Measurements from ENCODE around the gene DST. TPM values are rescaled to one million over a fixed set of nuclear protein-coding genes. Genes with fewer than 3 reads are reported as not detected.

The DST gene
- total and polyA plus RNA-seq, 2 of the 4 experiments (the other 2 are of a cell fraction): 97.7 to 452 TPM

- Histone ChIP-seq H3K56ac (ENCODE audit: extremely low read depth, insufficient read depth, low read length) (no peak overlapping the region), H3K9ac (ENCODE audit: low read depth, low read length) (no peak overlapping the region), H3K23ac (ENCODE audit: low read depth, low read length) (no peak overlapping the region), H3K4ac (ENCODE audit: low read depth, low read length) (no peak overlapping the region), H3K27ac (ENCODE audit: insufficient read depth, low read length) (no peak overlapping the region), H4K8ac (ENCODE audit: low read depth in 2 of 2, low read length in 2 of 2) (no peak overlapping the region), H2AFZ (replicated peaks; ENCODE audit: low read length, poor library complexity) (no peak overlapping the region), H2BK15ac (ENCODE audit: low read depth, low read length) (no peak overlapping the region), H4K91ac (ENCODE audit: insufficient read depth, low read depth, low read length) (no peak overlapping the region), H3K14ac (replicated peaks; ENCODE audit: low read depth, low read length) (no peak overlapping the region), H2BK120ac (ENCODE audit: low read depth, low read length) (no peak overlapping the region), H3K4me3 (ENCODE audit: insufficient read depth, low read depth, low read length) (no peak overlapping the region), H3K79me1 (ENCODE audit: low read depth in 1 of 2, low read length in 2 of 2) (peaks cover 19 to 34% of the 10 kb centered on the region in 2 experiments), H3K9me1 (ENCODE audit: insufficient read depth, low read length) (peaks cover 2% of the 10 kb centered on the region; the same call in 1 of the 2 replicates), H4K5ac (ENCODE audit: low read depth, low read length) (no peak overlapping the region), H3K4me1 (ENCODE audit: control insufficient read depth, insufficient read depth, low read length) (peaks cover 2% of the 10 kb centered on the region), H2AK9ac (replicated peaks; ENCODE audit: low read depth, low read length, poor library complexity) (no peak overlapping the region), H2BK5ac (ENCODE audit: low read depth, low read length, poor library complexity, severe bottlenecking) (no peak overlapping the region), H3K4me2 (ENCODE audit: low read depth, low read length) (no peak overlapping the region), H3K9me3 (ENCODE audit: control insufficient read depth, insufficient read depth, low read length) (peaks cover 2% of the 10 kb centered on the region; the same call in 1 of the 2 replicates), H3K18ac (ENCODE audit: low read depth, low read length) (no peak overlapping the region), H3K36me3 (ENCODE audit: control insufficient read depth, insufficient read depth, low read length) (peaks cover 46% of the 10 kb centered on the region), H3K27me3 (ENCODE audit: control insufficient read depth, insufficient read depth, low read length) (no peaks in the 10 kb centered on the region), H2BK20ac (ENCODE audit: low read depth, low read length) (no peak overlapping the region), H2AK5ac (ENCODE audit: low read depth, low read length) (no peak overlapping the region), H4K20me1 (ENCODE audit: insufficient read depth, low read length) (peaks cover 9% of the 10 kb centered on the region; the same call in 1 of the 2 replicates)
- in situ Hi-C loops (cut with MboI; ENCODE audit: low sequenced_read_pairs) (no loop called here), dilution Hi-C loops (cut with HindIII; ENCODE audit: low sequenced_read_pairs, unreplicated experiment) (no loop called here), intact Hi-C loops (cut with micrococcal nuclease) (no loop called here)
- ChIA-PET CTCF (no interaction called here), POLR2A (ENCODE audit: unreplicated experiment) (no interaction called here)
- no peak for TF ChIP-seq CEBPB (IDR thresholded peaks at IDR 0.05; ENCODE audit: low read depth, low read length)
- DNase-seq (no peak), ATAC-seq (ENCODE audit: low read depth) (no peak)
- no TSS peak for BruUV-seq (replicated peaks)
- 85% methylated on average over 3 of the region's 5 CpGs; no CpG with 5 or more reads in 1 of the 2 experiments for WGBS, 2 experiments (ENCODE audit: extremely low coverage in 2 of 2, insufficient read length in 1 of 2)
Measured at GRCh38 chr6:56481957-56482356, 160.7 kb downstream of the DST start.
